COLO668 (cell line): ENCODE results near the gene KCNMB2.
A peak's percentile ranks its signal among the peaks of the same experiment; 100 is the strongest.

Experiments
- DNase-seq: peaks from one replicate; lab custom pipeline; 2025; ENCODE audit not compliant: unreplicated experiment; lab: John Stamatoyannopoulos, UW

The KCNMB2 gene

DNA sequence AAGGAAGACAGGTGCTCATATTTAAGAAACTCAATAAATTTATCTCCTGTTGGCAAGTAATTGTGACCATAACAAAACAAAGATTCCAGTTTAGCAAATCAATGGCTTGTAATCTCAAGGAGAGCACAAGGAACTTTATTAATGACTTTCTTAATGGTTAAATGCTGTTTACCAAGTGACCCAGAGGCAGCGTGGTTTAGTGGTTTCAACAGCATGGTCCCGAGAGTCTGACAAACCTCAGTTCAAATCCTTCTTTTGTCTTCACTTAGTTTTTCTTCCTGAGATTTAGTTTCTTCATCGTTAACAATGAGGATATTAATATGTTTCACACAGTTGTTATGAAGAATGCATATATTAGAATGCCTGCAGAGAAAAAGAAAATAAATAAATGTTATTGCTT lies 212.6 kb downstream of the KCNMB2 start:
- no peak for DNase-seq

DNA sequence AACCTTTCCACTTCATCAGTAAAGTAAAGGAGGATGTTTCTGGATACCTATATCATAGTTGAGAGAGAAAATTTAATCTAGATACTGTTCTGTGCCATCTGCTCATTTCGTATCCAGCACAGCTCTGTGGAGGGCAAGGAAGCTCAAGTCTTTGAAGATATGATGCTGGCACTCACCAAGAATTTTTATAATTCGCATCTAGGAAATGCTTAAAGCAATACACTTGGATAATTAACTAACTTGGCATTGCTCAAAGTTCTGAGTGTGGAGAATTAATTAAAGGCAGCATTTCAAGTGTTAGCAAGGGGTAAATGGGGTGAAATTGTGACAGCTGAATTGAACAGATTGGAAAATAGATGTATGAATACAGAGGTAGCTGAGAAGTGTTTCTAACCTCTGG lies 213.2 kb downstream of the KCNMB2 start:
- no peak for DNase-seq

- DNase-seq: no peak
Measured at GRCh38 chr3:178750639-178751300, 214.5 kb downstream of the KCNMB2 start.

DNA sequence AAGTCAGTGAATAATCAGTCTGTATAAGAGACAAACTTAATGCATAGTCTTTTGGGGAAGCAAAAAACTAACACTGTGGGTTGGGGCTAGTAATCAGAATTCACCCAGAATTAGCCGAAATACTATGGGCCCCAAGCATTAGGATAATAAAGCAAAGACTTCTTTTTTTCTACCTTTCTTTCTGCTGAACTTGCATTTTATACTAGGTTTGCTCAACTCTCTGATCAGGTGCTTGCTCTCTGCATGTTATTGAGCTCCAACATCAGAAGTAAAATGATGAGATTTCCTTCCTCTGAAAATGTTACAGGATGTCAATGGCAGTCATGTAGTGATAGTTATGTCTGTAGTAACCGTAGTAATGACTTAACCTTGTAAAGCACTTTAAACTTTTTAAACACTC lies 216.6 kb downstream of the KCNMB2 start:
- DNase-seq: no peak

DNA sequence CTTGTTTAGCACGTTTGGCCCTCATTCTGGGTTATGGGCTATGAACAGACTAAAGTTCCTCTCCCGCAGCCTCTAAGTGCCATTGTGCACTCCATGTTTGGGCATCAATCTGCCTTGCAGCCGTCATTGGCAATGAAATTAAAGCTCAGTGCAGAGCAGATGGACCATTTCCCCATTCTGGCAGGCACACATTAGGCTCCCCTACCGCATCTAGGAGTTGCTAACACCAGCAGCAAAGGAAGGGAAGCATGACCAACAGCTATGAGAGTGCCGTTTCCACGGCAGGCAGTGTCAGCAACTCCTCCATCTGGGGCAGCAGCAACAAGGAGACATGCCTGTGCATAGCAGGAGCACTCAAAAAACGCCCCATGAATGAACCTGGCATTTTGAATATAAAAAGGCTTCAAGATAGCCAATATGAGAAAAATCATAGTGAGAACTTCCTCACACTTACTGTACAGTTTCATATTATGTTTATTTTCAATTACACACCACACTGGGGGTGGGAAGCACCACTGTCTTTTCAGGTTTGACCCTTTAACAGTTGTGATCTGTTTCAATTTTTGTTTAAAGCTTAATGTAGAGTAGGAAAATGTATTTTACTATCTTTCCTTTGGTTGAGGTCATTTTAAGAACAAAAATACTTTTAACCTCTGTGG lies 218.7 kb downstream of the KCNMB2 start:
- DNase-seq: no peak

- no peak for DNase-seq
Measured at GRCh38 chr3:178761024-178761423, 224.8 kb downstream of the KCNMB2 start.

DNA sequence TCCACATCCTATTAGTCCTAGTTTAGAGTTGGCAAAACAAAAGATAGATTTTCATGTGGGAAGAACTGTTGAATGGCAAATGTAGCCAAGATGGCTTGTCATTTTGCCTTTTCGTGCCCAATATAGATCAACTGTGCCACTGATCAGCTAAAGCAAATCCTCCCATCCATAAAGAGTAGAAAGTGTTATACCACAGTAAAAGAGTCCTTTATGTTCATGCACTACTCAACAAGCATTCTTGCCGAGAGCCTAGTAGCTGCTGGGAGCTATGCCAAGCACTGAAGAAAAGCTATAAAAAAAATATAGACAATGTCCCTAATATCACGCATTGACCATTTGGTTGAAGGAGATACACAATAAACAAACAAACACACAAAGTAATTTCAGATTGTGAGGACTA lies 225.2 kb downstream of the KCNMB2 start:
- no peak for DNase-seq

GRCh38 chr3:178762385-178762784 lies 226.1 kb downstream of the KCNMB2 start:
- no peak for DNase-seq

DNA sequence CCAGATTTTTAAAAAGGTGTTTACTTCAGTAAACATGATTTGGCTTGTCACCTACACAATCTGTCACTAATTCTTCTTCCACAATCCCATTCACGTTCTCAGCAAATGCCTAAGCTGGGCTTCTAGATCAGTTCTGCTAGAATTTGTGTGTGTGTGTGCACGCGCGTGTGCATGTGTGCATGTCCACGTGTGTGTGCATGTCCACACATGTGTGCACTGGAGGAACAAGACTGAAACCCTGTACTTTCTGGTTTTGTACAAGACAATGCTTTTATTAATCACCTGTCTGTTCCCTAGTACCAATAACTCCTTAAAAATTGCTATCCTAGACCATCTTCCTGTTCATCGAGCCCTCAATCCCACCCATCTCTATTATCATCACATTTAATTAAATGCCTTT lies 229.2 kb downstream of the KCNMB2 start:
- no peak for DNase-seq

DNA sequence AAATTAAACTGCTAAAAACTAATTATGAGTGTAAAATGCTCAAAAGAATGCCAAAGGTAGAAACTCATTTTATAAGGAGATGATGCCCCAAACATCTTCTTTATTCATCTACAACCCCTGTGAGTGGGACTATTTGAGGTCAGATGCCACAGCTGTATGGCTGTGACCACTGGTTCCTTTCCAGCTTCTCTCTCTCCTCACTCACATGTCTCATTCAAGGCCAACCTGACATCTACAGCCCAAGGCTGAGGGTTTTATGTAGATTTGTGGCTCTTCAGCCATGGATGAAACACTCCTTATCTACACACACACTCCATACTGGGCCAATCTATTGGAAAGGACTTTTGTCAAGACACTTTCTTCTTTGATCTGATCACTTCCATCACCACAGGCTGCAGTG lies 231.3 kb downstream of the KCNMB2 start:
- DNase-seq: no peak

- no peak for DNase-seq
Measured at GRCh38 chr3:178768072-178768864, 232.0 kb downstream of the KCNMB2 start.

DNA sequence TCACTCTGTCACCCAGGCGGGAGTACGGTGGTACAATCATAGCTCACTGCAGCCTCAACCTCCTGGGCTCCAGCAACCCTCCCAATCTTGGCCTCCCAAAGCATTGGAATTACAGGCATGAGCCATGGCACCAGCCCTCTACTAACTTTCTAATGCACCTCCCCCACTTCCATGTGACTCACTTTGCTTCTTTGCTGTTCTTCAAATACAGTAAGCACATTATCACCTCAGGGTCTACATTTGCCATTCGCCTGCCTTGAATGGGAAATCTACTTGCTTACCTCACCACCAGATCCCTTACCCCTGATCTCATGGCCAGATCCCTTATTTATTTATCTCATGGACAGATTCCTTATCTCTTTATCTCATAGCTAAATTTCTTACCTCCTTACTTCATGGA lies 235.3 kb downstream of the KCNMB2 start:
- no peak for DNase-seq

DNA sequence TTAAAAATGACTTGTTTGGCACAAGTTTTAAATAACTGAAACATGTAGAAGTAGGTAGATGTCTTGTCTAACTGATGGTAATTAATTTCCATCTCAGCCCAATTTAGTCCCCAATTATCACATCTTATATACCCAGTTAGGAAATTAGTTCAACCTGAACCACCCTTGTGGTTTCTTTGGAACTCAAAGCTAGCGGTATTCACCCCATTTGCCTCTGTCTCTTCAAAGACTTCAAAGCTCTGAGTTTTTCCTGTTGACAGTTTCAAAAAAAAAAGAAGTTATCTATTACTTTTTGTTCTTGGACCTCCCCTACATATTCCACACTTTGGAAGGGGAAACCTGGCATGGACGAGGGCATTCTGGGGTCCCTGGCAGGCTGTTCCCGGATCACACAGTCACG lies 236.5 kb downstream of the KCNMB2 start:
- no peak for DNase-seq

- no peak for DNase-seq
Measured at GRCh38 chr3:178773358-178773757, 237.1 kb downstream of the KCNMB2 start.

DNA sequence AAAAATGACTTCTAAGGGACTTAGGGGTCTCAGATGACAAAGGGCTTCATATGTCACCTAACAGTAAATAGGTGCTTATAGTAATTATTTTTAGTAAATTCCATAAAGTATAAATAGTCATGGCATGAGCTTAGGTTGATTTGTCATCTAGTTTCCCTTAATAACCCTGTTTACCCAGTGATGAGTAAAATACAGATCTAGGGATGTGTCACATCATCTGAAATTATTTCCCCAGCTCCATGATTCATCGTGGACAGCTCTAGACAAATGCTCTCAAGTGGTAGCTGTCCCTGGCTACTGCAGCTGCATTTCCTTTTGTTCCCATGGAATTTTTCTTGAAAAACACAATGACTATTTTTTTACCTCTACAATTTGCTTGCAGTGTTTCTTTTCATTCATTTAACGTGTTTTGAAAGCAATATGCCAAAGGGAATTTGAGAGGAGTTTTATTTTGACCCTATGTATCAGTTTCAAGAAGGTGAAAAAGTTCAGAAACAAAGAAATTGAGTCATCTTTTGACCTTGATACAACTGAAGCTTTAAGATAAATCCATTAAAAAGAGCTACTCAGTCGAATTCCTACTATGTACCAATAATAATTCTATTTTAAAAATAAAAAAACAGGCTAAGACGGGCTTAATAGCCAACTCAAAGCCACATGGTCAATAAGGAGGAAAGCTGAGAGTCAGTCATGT lies 241.6 kb downstream of the KCNMB2 start:
- DNase-seq: no peak

DNA sequence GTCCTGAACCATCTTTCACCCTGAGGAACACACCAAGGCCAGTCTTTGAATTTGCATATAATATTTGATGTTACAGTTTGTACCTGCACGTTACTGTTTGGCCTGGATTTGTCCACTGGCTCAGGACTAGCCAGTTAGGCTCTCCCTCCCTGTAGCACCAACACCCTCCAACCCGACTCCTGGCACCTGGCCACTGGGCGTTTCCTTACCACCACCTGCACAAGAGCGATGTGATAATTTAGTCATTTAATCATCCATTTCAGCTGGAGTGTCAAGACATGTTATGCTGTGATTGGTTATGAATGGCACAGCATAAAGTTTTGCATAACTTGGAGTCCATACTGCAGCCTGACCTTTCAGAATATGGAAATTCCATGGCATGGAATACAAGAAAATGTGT lies 242.4 kb downstream of the KCNMB2 start:
- peak; percentile 63 for DNase-seq

DNA sequence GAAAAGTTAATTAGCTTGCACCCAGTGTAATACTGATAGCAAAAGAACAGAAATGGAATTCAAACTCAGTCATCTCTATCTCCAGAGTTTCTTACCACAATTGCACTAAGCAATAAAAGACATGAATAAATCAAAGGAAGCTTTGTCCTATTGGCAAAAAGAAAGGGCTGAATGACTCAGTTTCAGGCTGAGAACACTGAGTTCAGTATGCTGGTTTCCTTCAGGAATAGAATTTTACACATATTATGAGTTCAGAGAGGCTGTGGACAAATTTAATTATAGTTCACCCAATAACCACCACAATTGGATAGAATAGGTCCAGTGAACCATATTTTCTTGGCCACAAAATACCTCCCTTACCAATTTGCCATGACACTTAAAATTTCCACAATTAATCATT lies 249.7 kb downstream of the KCNMB2 start:
- no peak for DNase-seq

- DNase-seq: no peak
Measured at GRCh38 chr3:178787960-178788359, 251.7 kb downstream of the KCNMB2 start.

DNA sequence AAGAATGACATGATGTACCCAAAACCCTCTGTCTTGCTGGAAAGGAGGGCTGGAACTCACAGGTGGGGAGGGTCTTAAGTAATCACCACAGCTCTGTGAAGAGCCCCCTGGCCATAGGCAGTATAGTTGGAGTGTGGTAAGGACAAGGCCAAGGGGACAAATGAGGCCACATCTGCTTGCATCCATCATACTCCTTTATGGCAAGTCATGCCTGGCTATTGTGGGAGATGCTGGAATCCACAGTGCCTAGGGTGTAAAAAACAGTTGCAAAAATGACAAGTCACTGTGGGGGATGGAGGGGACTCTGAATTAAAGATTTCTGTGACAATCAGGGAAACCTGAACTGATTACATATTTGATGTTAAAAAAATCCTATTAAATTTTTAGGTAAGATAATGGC lies 258.5 kb downstream of the KCNMB2 start:
- no peak for DNase-seq

DNA sequence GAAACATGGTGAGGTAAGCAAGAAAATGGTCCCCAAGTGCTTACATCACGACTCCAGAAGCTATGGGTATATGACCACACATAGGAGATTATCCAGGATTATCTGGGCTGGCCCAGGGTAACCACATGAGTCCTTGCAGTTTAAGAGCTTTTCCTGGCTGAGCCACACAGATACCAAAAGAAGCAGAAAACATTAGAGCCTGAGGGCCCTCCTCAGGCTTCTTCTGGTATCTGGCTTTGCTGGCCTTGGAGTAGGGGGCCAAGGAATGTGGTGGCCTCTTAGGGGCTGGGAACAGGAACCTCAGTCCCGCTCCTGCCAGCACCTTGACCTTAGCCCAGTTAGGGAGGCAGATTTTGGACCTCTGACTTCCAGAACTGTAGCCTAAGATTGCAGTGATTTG lies 259.1 kb downstream of the KCNMB2 start:
- DNase-seq: no peak

DNA sequence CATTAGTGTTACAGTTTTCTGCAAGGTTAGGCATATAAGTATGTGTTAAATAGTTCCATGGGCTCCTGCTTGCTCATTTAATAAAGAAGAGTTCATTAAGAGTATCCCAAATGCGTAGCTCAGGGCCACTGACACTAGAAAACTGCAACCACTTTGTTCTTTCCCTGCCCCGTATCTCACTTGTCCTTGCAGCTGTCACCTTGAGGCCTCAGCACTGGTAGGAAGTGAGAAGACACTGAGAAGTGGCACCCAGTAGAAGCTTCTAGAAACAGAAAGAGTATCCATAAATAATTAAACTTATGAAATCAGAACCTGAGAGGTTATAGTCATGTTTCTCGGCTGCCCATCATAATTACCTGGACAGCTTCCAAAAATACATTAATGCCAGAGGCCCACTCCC lies 266.0 kb downstream of the KCNMB2 start:
- DNase-seq: no peak
